Neural cell (in vitro differentiated cells): ENCODE data around the gene CATSPER1. TPM values are rescaled to one million over a fixed set of nuclear protein-coding genes. Genes with fewer than 3 reads are reported as not detected.
A peak's percentile ranks its signal among the peaks of the same experiment; 100 is the strongest.

Source experiments
- H2AFZ ChIP-seq: fragments of 200-600, 300-800 bp; sonication (generic), shearing (Covaris generic); 2 replicates; pipeline ENCODE4 v1.6.0; 2014; ENCODE audit warnings: low read depth, mild to moderate bottlenecking, antibody characterized with exemption, low read length, moderate library complexity
- H3F3A ChIP-seq: fragments of 200-600 bp; shearing (Covaris generic); 2 replicates; pipeline ENCODE4 v1.6.1; 2016; ENCODE audit warnings: mild to moderate bottlenecking, moderate library complexity, mixed read lengths, antibody characterized with exemption, low read length; ENCODE audit not compliant: insufficient read depth, poor library complexity, severe bottlenecking
- H3K27ac ChIP-seq: fragments of 200-600, 300-800 bp; sonication (generic), shearing (Covaris generic); 2 replicates; pipeline ENCODE4 v1.5.1; 2014; ENCODE audit warnings: mild to moderate bottlenecking, low read length, moderate library complexity
- H3K27me3 ChIP-seq: fragments of 300-800, 200-600 bp; sonication (generic), shearing (Covaris generic); 2 replicates; pipeline ENCODE4 v1.6.0; 2014; ENCODE audit warnings: mild to moderate bottlenecking, low read depth, low read length, moderate library complexity; ENCODE audit not compliant: insufficient read depth
- H3K36me3 ChIP-seq: fragments of 300-800, 200-600 bp; sonication (generic), shearing (Covaris generic); 2 replicates; pipeline ENCODE4 v1.5.1; 2014; ENCODE audit warnings: mild to moderate bottlenecking, antibody characterized with exemption, low read length, moderate library complexity; ENCODE audit not compliant: insufficient read depth
- H3K4me2 ChIP-seq: fragments of 300-800, 200-600 bp; sonication (generic), shearing (Covaris generic); 2 replicates; pipeline ENCODE4 v1.6.0; 2014; ENCODE audit warnings: mild to moderate bottlenecking, low read length
- H3K4me3 ChIP-seq: fragments of 300-800, 200-600 bp; sonication (generic), shearing (Covaris generic); 2 replicates; pipeline ENCODE4 v1.5.1; 2014; ENCODE audit warnings: mild to moderate bottlenecking, low read length, moderate library complexity
- H3K79me2 ChIP-seq: fragments of 200-600 bp; shearing (Covaris generic); replicated peaks from 2 replicates; pipeline ENCODE4 v1.6.0; 2014; ENCODE audit warnings: mild to moderate bottlenecking, low read length, moderate library complexity; ENCODE audit not compliant: insufficient read depth
- H3K9ac ChIP-seq: fragments of 300-800, 200-600 bp; sonication (generic), shearing (Covaris generic); 2 replicates; pipeline ENCODE4 v1.6.1; 2016; ENCODE audit warnings: mild to moderate bottlenecking, low read length, mixed read lengths
- H3K9me2 ChIP-seq: fragments of 200-600 bp; shearing (Covaris generic); 2 replicates; pipeline ENCODE4 v1.6.1; 2016; ENCODE audit warnings: mild to moderate bottlenecking, low read length, mixed read lengths; ENCODE audit not compliant: insufficient read depth
- H3K9me3 ChIP-seq: fragments of 200-600, 300-800 bp; sonication (generic), shearing (Covaris generic); 2 replicates; pipeline ENCODE4 v1.6.1; 2016; ENCODE audit warnings: mild to moderate bottlenecking, mixed run types, low read length, moderate library complexity, mixed read lengths
- H4K20me1 ChIP-seq: fragments of 200-600 bp; shearing (Covaris generic); 2 replicates; pipeline ENCODE4 v1.6.1; 2016; ENCODE audit warnings: mild to moderate bottlenecking, mixed run types; ENCODE audit not compliant: insufficient read depth
- CTCF ChIP-seq: fragments of 450-650 bp; IDR thresholded peaks from 2 replicates; pipeline ENCODE4 v1.5.1; 2014; ENCODE audit warnings: antibody characterized with exemption, mild to moderate bottlenecking, moderate library complexity; ENCODE audit not compliant: poor library complexity, severe bottlenecking
- EP300 ChIP-seq: fragments of 450-650 bp; conservative IDR thresholded peaks from 2 replicates; pipeline ENCODE4 v1.6.1; 2014; ENCODE audit warnings: antibody characterized with exemption, mild to moderate bottlenecking, moderate library complexity; ENCODE audit not compliant: poor library complexity, severe bottlenecking
- EZH2 ChIP-seq: fragments of 200-600, 300-800 bp; shearing (Covaris generic), sonication (generic); IDR thresholded peaks from 2 replicates; pipeline ENCODE4 v1.6.1; 2014; ENCODE audit warnings: antibody characterized with exemption, low read length, borderline replicate concordance, mild to moderate bottlenecking; ENCODE audit not compliant: insufficient read depth, poor library complexity, severe bottlenecking
- MXI1 ChIP-seq: fragments of 450-650 bp; conservative IDR thresholded peaks from 2 replicates; pipeline ENCODE4 v1.6.1; 2014; ENCODE audit warnings: antibody characterized with exemption, mild to moderate bottlenecking; ENCODE audit not compliant: poor library complexity, severe bottlenecking
- POLR2AphosphoS5 ChIP-seq: IDR thresholded peaks from 2 replicates; pipeline ENCODE4 v1.6.1; 2012
- REST ChIP-seq: IDR thresholded peaks from 2 replicates; pipeline ENCODE4 v1.6.1; 2012; ENCODE audit warnings: borderline replicate concordance
- SMC3 ChIP-seq: fragments of 450-650 bp; conservative IDR thresholded peaks from 2 replicates; pipeline ENCODE4 v1.6.1; 2014; ENCODE audit warnings: antibody characterized with exemption, mild to moderate bottlenecking, moderate library complexity; ENCODE audit not compliant: poor library complexity
- polyA plus RNA-seq: library from polyadenylated mRNA; depleted of rRNA; stranded (reverse); fragments of >200 nt; gene quantifications from 2 replicates; pipeline ENCODE4 v1.2.3, GENCODE V29; 2014

Gene CATSPER1
- polyA plus RNA-seq, 1 donor from 2014 or later, result not detected

- no peaks in the 10 kb centered on the region for H3K27me3 ChIP-seq
- peak overlapping the region; percentile 100 for H3K4me3 ChIP-seq
- TF ChIP-seq SMC3 (no peak), POLR2AphosphoS5 (no peak), REST (no peak), CTCF (peak; percentile 27), MXI1 (no peak), EZH2 (no peak), EP300 (no peak)
- peaks cover 26% of the 10 kb centered on the region for H3K79me2 ChIP-seq
- no peak overlapping the region for H2AFZ ChIP-seq
- H3K27ac ChIP-seq, result peak overlapping the region; percentile 98
- peaks cover 5% of the 10 kb centered on the region for H3F3A ChIP-seq
- H3K36me3 ChIP-seq, result no peaks in the 10 kb centered on the region
- H3K9me3 ChIP-seq, result no peaks in the 10 kb centered on the region
- H3K9ac ChIP-seq, result peak overlapping the region; percentile 97
- H4K20me1 ChIP-seq, result no peaks in the 10 kb centered on the region
- H3K9me2 ChIP-seq, result no peaks in the 10 kb centered on the region
- peak overlapping the region; percentile 65 for H3K4me2 ChIP-seq
These were observed 24.4 kb upstream of the CATSPER1 start for GRCh38 chr11:66050581-66051231.

GRCh38 chr11:66048547-66049323 lies 22.5 kb upstream of the CATSPER1 start, which contains the start of gene GAL3ST3:
GAL3ST3 (minus strand) TSS chr11:66049161; CDS start chr11:66045415, 3,746 bp downstream.
- Histone ChIP-seq H3K9me3 (no peaks in the 10 kb centered on the region), H3K4me2 (peak within 1 kb of the TSS; percentile 62), H4K20me1 (no peaks in the 10 kb centered on the region), H3K27ac (peak within 1 kb of the TSS; percentile 39), H3K9ac (peak within 1 kb of the TSS; percentile 80), H3F3A (peaks cover 5% of the 10 kb centered on the region), H3K27me3 (no peaks in the 10 kb centered on the region), H3K9me2 (no peaks in the 10 kb centered on the region), H2AFZ (peak within 1 kb of the TSS; percentile 65), H3K36me3 (no peaks in the 10 kb centered on the region), H3K79me2 (peaks cover 19% of the 10 kb centered on the region), H3K4me3 (peak within 1 kb of the TSS; percentile 77)
- no peak for TF ChIP-seq CTCF
